Keratinocyte (primary cell): ENCODE data around the gene CORO2B. TPM values are rescaled to one million over a fixed set of nuclear protein-coding genes. Genes with fewer than 3 reads are reported as not detected.

ENCODE experiments used
- DNase-seq: peaks from one replicate; pipeline ENCODE4 v3.0.0-alpha.2; 2011; ENCODE audit warnings: low read depth, missing footprints, low spot score
- FAIRE-seq: peaks from 2 replicates; lab custom pipeline; 2011; peaks lifted over from hg19 to GRCh38; lab: Jason Lieb, UNC
- H2AFZ ChIP-seq: 2 replicates; pipeline ENCODE4 v1.6.0; 2012; ENCODE audit warnings: low read length, control low read depth, inconsistent platforms; ENCODE audit not compliant: control insufficient read depth
- H3K27ac ChIP-seq: 2 replicates; pipeline ENCODE4 v1.5.1; 2011; ENCODE audit warnings: low read length; ENCODE audit not compliant: control insufficient read depth, insufficient read depth
- H3K27me3 ChIP-seq: 3 replicates; pipeline ENCODE4 v1.6.0; 2011; ENCODE audit warnings: low read length; ENCODE audit not compliant: control insufficient read depth, insufficient read depth; ENCODE audit errors: extremely low read depth
- H3K36me3 ChIP-seq, 2 experiments: 2 replicates in 1 of 2; 3 replicates in 1 of 2; pipeline ENCODE4 v1.5.1; 2011; ENCODE audit warnings: low read length in 2 of 2, mild to moderate bottlenecking in 1 of 2; ENCODE audit not compliant: control insufficient read depth in 2 of 2, insufficient read depth in 2 of 2; ENCODE audit errors: extremely low read depth in 1 of 2
- H3K4me1 ChIP-seq: 3 replicates; pipeline ENCODE4 v1.5.1; 2011; ENCODE audit warnings: low read length; ENCODE audit not compliant: control insufficient read depth, insufficient read depth; ENCODE audit errors: extremely low read depth
- H3K4me2 ChIP-seq: 3 replicates; pipeline ENCODE4 v1.6.0; 2011; ENCODE audit warnings: low read depth, low read length; ENCODE audit not compliant: control insufficient read depth, insufficient read depth; ENCODE audit errors: extremely low read depth
- H3K4me3 ChIP-seq, 3 experiments: fragments of 200-600 bp in 1 of 3; sonication (generic) in 1 of 3; 2 replicates in 2 of 3; 3 replicates in 1 of 3; pipeline ENCODE4 v1.5.1; 2011 to 2016; ENCODE audit warnings: low read length in 3 of 3, mild to moderate bottlenecking in 3 of 3, control low read depth in 2 of 3, inconsistent platforms in 1 of 3, low read depth in 1 of 3, mixed read lengths in 1 of 3, mixed run types in 1 of 3, moderate library complexity in 1 of 3; ENCODE audit not compliant: control insufficient read depth in 2 of 3, insufficient read depth in 2 of 3; ENCODE audit errors: extremely low read depth in 1 of 3
- H3K79me2 ChIP-seq: 2 replicates; pipeline ENCODE4 v1.6.0; 2012; ENCODE audit warnings: low read length; ENCODE audit not compliant: control insufficient read depth, insufficient read depth
- H3K9ac ChIP-seq: 3 replicates; pipeline ENCODE4 v1.6.0; 2011; ENCODE audit warnings: low read length; ENCODE audit not compliant: control insufficient read depth, insufficient read depth; ENCODE audit errors: extremely low read depth
- H3K9me1 ChIP-seq: 3 replicates; pipeline ENCODE4 v1.6.0; 2011; ENCODE audit warnings: low read length; ENCODE audit not compliant: control insufficient read depth, insufficient read depth; ENCODE audit errors: extremely low read depth
- H3K9me3 ChIP-seq: 2 replicates; pipeline ENCODE4 v1.5.1; 2012; ENCODE audit warnings: low read depth, low read length; ENCODE audit not compliant: control insufficient read depth
- H4K20me1 ChIP-seq: 3 replicates; pipeline ENCODE4 v1.6.0; 2011; ENCODE audit warnings: low read length; ENCODE audit not compliant: control insufficient read depth, insufficient read depth; ENCODE audit errors: extremely low read depth
- EZH2 ChIP-seq: IDR thresholded peaks from one replicate; pipeline ENCODE4 v1.6.1; 2012; ENCODE audit warnings: inconsistent platforms, mild to moderate bottlenecking, low read length, moderate library complexity
- dilution Hi-C: fragments of 300-500 bp; cut with MboI; formaldehyde crosslinking; loops from one replicate; pipeline ENCODE4 v1.7.0; 2020; ENCODE audit warnings: low sequenced_read_pairs; ENCODE audit not compliant: extremely low pct_ligation_motif_present
- polyA plus RNA-seq, 5 experiments: library from polyadenylated mRNA; depleted of rRNA in 3 of 5; stranded (reverse) in 3 of 5; stranded (forward) in 1 of 5; unstranded in 1 of 5; fragments of >200 nt; gene quantifications; 1 replicate in 1 of 5; 2 replicates in 3 of 5; 3 replicates in 1 of 5; pipeline versions ENCODE4 v1.2.1 to v1.2.3, GENCODE V29; 2011 to 2012; ENCODE audit warnings: missing spikeins in 2 of 5, low read depth in 1 of 5, low replicate concordance in 1 of 5
- TF ChIP-seq, protein P1 (sequence below), 3 experiments: IDR thresholded peaks in 1 of 3; conservative IDR thresholded peaks in 1 of 3; optimal IDR thresholded peaks in 1 of 3; 2 replicates in 2 of 3; 3 replicates in 1 of 3; pipeline versions ENCODE3 to v1.5.1; 2011; ENCODE audit warnings: low read length in 3 of 3, mild to moderate bottlenecking in 3 of 3, moderate library complexity in 2 of 3, control low read depth in 1 of 3, inconsistent platforms in 1 of 3; ENCODE audit not compliant: insufficient read depth in 2 of 3; ENCODE audit errors: extremely low read depth in 1 of 3

Gene CORO2B
- polyA plus RNA-seq, 1 donor (not counting 4 experiments of a cell fraction or from before 2014, with no cell fraction given): 0.13 TPM

- TF ChIP-seq EZH2: no peak
- TF ChIP-seq, protein P1, sequence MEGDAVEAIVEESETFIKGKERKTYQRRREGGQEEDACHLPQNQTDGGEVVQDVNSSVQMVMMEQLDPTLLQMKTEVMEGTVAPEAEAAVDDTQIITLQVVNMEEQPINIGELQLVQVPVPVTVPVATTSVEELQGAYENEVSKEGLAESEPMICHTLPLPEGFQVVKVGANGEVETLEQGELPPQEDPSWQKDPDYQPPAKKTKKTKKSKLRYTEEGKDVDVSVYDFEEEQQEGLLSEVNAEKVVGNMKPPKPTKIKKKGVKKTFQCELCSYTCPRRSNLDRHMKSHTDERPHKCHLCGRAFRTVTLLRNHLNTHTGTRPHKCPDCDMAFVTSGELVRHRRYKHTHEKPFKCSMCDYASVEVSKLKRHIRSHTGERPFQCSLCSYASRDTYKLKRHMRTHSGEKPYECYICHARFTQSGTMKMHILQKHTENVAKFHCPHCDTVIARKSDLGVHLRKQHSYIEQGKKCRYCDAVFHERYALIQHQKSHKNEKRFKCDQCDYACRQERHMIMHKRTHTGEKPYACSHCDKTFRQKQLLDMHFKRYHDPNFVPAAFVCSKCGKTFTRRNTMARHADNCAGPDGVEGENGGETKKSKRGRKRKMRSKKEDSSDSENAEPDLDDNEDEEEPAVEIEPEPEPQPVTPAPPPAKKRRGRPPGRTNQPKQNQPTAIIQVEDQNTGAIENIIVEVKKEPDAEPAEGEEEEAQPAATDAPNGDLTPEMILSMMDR (optimal IDR thresholded peaks at IDR 0.05 in 1 of 3, IDR thresholded peaks at IDR 0.05 in 1 of 3, conservative IDR thresholded peaks at IDR 0.05 in 1 of 3; ENCODE audit: extremely low read depth in 1 of 3, insufficient read depth in 2 of 3, low read length in 3 of 3): no peak
- no peaks in the 10 kb centered on the region for H3K79me2 ChIP-seq
- no peak overlapping the region for H3K4me2 ChIP-seq
- H3K9me1 ChIP-seq: no peaks in the 10 kb centered on the region
- no peak overlapping the region for H3K9ac ChIP-seq
- H3K4me3 ChIP-seq: no peak overlapping the region
- no peak overlapping the region for H3K27ac ChIP-seq
- peaks cover 3% of the 10 kb centered on the region for H3K4me1 ChIP-seq
- no peak overlapping the region for H2AFZ ChIP-seq
- H3K9me3 ChIP-seq: no peaks in the 10 kb centered on the region
- DNase-seq (no peak), FAIRE-seq (no peak)
- no peaks in the 10 kb centered on the region for H4K20me1 ChIP-seq
- dilution Hi-C loops: no loop called here
- no peaks in the 10 kb centered on the region for H3K36me3 ChIP-seq
- peaks cover 41% of the 10 kb centered on the region for H3K27me3 ChIP-seq
Observed at GRCh38 chr15:68572921-68573320, 5.9 kb upstream of the CORO2B start.

DNA sequence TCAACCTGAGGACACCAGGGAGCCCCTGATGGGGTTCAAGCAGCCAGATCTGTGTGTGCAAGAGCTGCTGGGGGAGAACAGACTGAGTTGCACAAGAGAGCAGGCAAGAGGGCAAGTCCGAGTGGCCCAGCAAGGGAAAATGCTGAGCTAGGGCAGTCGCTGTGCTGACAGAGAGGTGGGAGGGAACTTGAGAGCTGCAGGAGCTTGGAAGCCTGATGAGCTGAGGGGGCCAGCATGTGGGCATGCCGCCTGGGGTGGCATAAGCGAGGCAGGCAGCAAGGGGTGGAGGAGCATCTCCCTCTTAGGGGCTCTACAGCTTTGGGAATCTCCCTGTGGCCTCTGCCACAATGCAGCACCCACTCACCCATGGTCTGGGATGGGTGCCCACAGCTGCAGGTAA is 4.7 kb upstream of the CORO2B start:
- H2AFZ ChIP-seq: no peak overlapping the region
- H3K9me3 ChIP-seq: no peaks in the 10 kb centered on the region
- H3K4me2 ChIP-seq: no peak overlapping the region
- H4K20me1 ChIP-seq: no peaks in the 10 kb centered on the region
- no peak for DNase-seq
- H3K36me3 ChIP-seq: no peaks in the 10 kb centered on the region
- no peaks in the 10 kb centered on the region for H3K9me1 ChIP-seq
- no peak overlapping the region for H3K4me3 ChIP-seq
- dilution Hi-C loops: no loop called here
- no peak overlapping the region for H3K9ac ChIP-seq
- no peak for TF ChIP-seq EZH2
- TF ChIP-seq, protein P1 (optimal IDR thresholded peaks at IDR 0.05 in 1 of 3, IDR thresholded peaks at IDR 0.05 in 1 of 3, conservative IDR thresholded peaks at IDR 0.05 in 1 of 3; ENCODE audit: extremely low read depth in 1 of 3, insufficient read depth in 2 of 3, low read length in 3 of 3): no peak
- H3K27ac ChIP-seq: no peak overlapping the region
- peaks cover 48% of the 10 kb centered on the region for H3K27me3 ChIP-seq
- FAIRE-seq: no peak
- no peaks in the 10 kb centered on the region for H3K79me2 ChIP-seq
- H3K4me1 ChIP-seq: peaks cover 6% of the 10 kb centered on the region
